A549 (cell line): ENCODE results near the gene CHID1. TPM values are rescaled to one million over a fixed set of nuclear protein-coding genes. Genes with fewer than 3 reads are reported as not detected.
A peak's percentile ranks its signal among the peaks of the same experiment; 100 is the strongest.

Experiments
- ATAC-seq, 2 experiments: fragments of 200-7000 bp in 1 of 2; fragments of >200 bp in 1 of 2; cut with Nextera tagmentation in 1 of 2; cut with Tn5 transposase in 1 of 2; 3 replicates each; pipeline versions ENCODE4 v1.8.0 to v1.9.1; 2018 to 2020; ENCODE audit warnings: mild to moderate bottlenecking in 1 of 2, moderate library complexity in 1 of 2
- CTCF ChIA-PET: fragments of 300-600 bp; sonication (Branson Sonifier 250); formaldehyde crosslinking; extraction: SDS; loops from one replicate; lab custom pipeline; 2021; ENCODE audit warnings: antibody characterized with exemption, inconsistent platforms; lab: Yijun Ruan, JAX
- POLR2A ChIA-PET: fragments of 350-600 bp; formaldehyde crosslinking; extraction: SDS; loops from one replicate; lab custom pipeline; 2021; ENCODE audit warnings: antibody characterized with exemption, inconsistent platforms; lab: Yijun Ruan, JAX
- DNase-seq, 2 experiments: peaks; one replicate each; pipeline versions ENCODE4 v3.0.0 to v3.0.0-alpha.2; 2011 to 2016; ENCODE audit warnings: low read depth in 1 of 2, low spot score in 1 of 2
- FAIRE-seq: peaks from 2 replicates; lab custom pipeline; 2011; peaks lifted over from hg19 to GRCh38; lab: Jason Lieb, UNC
- H3K27ac ChIP-seq, 2 experiments: fragments of >200 bp; sonication (Bioruptor Twin); formaldehyde crosslinking; 3 replicates each; pipeline ENCODE4 v1.5.1; 2016 to 2017
- H3K4me1 ChIP-seq: fragments of >200 bp; sonication (Bioruptor Twin); formaldehyde crosslinking; 3 replicates; pipeline ENCODE4 v1.6.1; 2016
- H3K4me2 ChIP-seq: fragments of >200 bp; sonication (Bioruptor Twin); formaldehyde crosslinking; 3 replicates; pipeline ENCODE4 v1.6.1; 2016
- H3K4me3 ChIP-seq: fragments of >200 bp; sonication (Bioruptor Twin); formaldehyde crosslinking; 3 replicates; pipeline ENCODE4 v1.5.1; 2016
- H3K9me3 ChIP-seq: fragments of >200 bp; sonication (Bioruptor Twin); formaldehyde crosslinking; 3 replicates; pipeline ENCODE4 v1.6.1; 2016
- CBX2 ChIP-seq: fragments of 200-600 bp; sonication (generic); IDR thresholded peaks from 2 replicates; pipeline ENCODE4 v1.6.1; 2016; ENCODE audit warnings: low read depth, mild to moderate bottlenecking, borderline replicate concordance
- CBX8 ChIP-seq: fragments of 200-600 bp; sonication (generic); IDR thresholded peaks from 2 replicates; pipeline ENCODE4 v1.6.1; 2016
- CHD2 ChIP-seq: fragments of 150-350 bp; IDR thresholded peaks from 2 replicates; pipeline ENCODE4 v1.6.1; 2014; ENCODE audit warnings: low read length; ENCODE audit not compliant: partially characterized antibody
- CHD4 ChIP-seq: fragments of 200-600 bp; sonication (generic); IDR thresholded peaks from 2 replicates; pipeline ENCODE4 v1.6.1; 2016; ENCODE audit warnings: antibody characterized with exemption, mild to moderate bottlenecking, borderline replicate concordance
- EHF ChIP-seq: fragments of 250-450 bp; sonication (Bioruptor Pico); IDR thresholded peaks from 2 replicates; pipeline ENCODE4 v1.5.0; 2020; ENCODE audit warnings: mild to moderate bottlenecking
- EP300 ChIP-seq, 2 experiments: fragments of >200 bp; sonication (Bioruptor Twin); formaldehyde crosslinking; IDR thresholded peaks; 2 replicates in 1 of 2; 3 replicates in 1 of 2; pipeline ENCODE4 v1.6.1; 2016 to 2017
- FOSL2 ChIP-seq, 2 experiments: fragments of 450-650 bp in 1 of 2; fragments of >200 bp in 1 of 2; sonication (Bioruptor Twin) in 1 of 2; formaldehyde crosslinking; IDR thresholded peaks; 2 replicates each; pipeline versions ENCODE4 v1.5.0 to v1.6.1; 2016 to 2020; ENCODE audit warnings: mild to moderate bottlenecking in 1 of 2, moderate library complexity in 1 of 2
- GATA3 ChIP-seq: IDR thresholded peaks from 2 replicates; pipeline ENCODE4 v1.6.1; 2012; ENCODE audit warnings: borderline replicate concordance
- HOXA7 ChIP-seq: fragments of 250-450 bp; sonication (Bioruptor Pico); IDR thresholded peaks from 2 replicates; pipeline ENCODE4 v1.5.0; 2020; ENCODE audit warnings: mild to moderate bottlenecking, moderate library complexity
- HOXB13 ChIP-seq: fragments of 250-450 bp; sonication (Bioruptor Pico); IDR thresholded peaks from 2 replicates; pipeline ENCODE4 v1.5.0; 2020; ENCODE audit warnings: low read depth, mild to moderate bottlenecking, moderate library complexity
- HOXB5 ChIP-seq: fragments of 250-450 bp; sonication (Bioruptor Pico); IDR thresholded peaks from 2 replicates; pipeline ENCODE4 v1.5.0; 2020; ENCODE audit warnings: mild to moderate bottlenecking, moderate library complexity
- JUN ChIP-seq, 2 experiments: fragments of >200 bp; sonication (Bioruptor Twin); formaldehyde crosslinking; IDR thresholded peaks; 2 replicates in 1 of 2; 3 replicates in 1 of 2; pipeline ENCODE4 v1.6.1; 2016 to 2017
- KDM1A ChIP-seq: fragments of 200-600 bp; sonication (generic); IDR thresholded peaks from 2 replicates; pipeline ENCODE4 v1.6.1; 2016; ENCODE audit warnings: low read depth, mild to moderate bottlenecking
- POLR2A ChIP-seq: IDR thresholded peaks from 2 replicates; pipeline ENCODE4 v1.6.1; 2012; ENCODE audit warnings: mild to moderate bottlenecking, low read length
- POLR2AphosphoS2 ChIP-seq: conservative IDR thresholded peaks from 2 replicates; pipeline ENCODE4 v1.6.1; 2012; ENCODE audit warnings: low read length, improper control_type of control experiment, inconsistent platforms
- WGBS: methylation state at CpG from one replicate; pipeline ENCODE4 v1.1.6; 2017; ENCODE audit errors: missing lambda C conversion rate; 5-methylcytosine and 5-hydroxymethylcytosine counted together
- polyA plus RNA-seq, 4 experiments: library from polyadenylated mRNA; depleted of rRNA in 3 of 4; stranded (reverse); fragments of >200 nt; fragmentation: RNase III in 1 of 4; extraction: RNeasy Plus Mini Kit Qiagen cat#74134 plus additional on column Dnase treatment in 1 of 4; gene quantifications; 2 replicates in 3 of 4; 3 replicates in 1 of 4; pipeline ENCODE4 v1.2.3, GENCODE V29; 2011 to 2017
- TF ChIP-seq, protein P1 (sequence below): fragments of >200 bp; sonication (Bioruptor Twin); formaldehyde crosslinking; IDR thresholded peaks from 3 replicates; pipeline ENCODE4 v1.6.1; 2016
- TF ChIP-seq, protein P2 (sequence below): fragments of 200-600 bp; sonication (generic); IDR thresholded peaks from 2 replicates; pipeline ENCODE4 v1.6.1; 2016; ENCODE audit warnings: antibody characterized with exemption, mild to moderate bottlenecking, moderate library complexity

Gene CHID1
- polyA plus RNA-seq, 2 of the 4 experiments (the other 2 are of a cell fraction) = 53.8 to 70.6 TPM

DNA sequence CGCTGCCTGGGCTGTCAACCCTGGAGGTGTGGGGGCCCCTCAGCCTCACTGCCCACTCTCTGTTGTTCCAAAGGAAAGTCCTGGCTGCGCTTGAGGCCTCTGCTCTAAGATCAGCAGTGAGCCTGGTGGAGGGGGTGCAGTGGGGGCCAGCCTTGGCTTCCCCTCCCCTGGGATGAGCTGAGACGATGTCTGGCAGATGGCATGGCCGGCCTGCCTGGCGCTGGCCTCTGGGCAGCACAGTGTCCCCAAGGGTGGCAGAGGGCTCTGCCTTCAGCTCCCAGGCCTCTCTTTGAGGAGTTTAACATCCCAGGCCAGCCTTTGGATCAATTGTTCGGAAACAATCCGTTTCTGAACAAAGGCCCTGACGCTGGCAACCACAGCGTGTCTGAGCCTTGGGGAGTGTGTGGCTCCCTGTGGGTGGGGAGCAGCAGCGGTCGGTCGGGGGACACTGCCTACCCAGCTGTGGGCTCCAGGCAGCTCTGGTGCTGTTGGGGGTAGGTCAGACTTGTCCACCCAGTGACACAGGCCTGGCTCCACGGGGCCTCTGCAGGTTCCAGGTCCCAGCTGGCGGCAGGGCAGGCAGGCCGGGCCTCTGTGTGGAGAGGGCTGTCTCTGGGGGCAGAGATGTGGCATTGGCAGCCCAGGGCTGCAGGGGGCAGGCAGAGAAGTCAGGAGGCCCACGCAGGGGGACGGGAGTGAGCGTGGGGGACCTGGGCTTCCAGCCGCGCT is 55.8 kb downstream of the CHID1 start:
- peaks cover 43% of the 10 kb centered on the region for H3K4me1 ChIP-seq
- ChIA-PET POLR2A (no interaction called here), CTCF (interaction anchor here (1.1 to 9.0 kb wide), 6 partner anchors 8 to 196 kb away, joined by 3 to 37 read pairs (median 12); no protein-coding TSS in a partner anchor)
- no peaks in the 10 kb centered on the region for H3K9me3 ChIP-seq
- no peak for ATAC-seq
- 89% methylated on average over 19 of the region's 20 CpGs for whole genome bisulfite sequencing
- FAIRE-seq = no peak
- TF ChIP-seq CHD4 = no peak
- no peak for TF ChIP-seq FOSL2 (IDR thresholded peaks at IDR 0.05)
- TF ChIP-seq FOSL2 (CRISPR knock-in tag; IDR thresholded peaks at IDR 0.05) = no peak
- TF ChIP-seq, all 56 proteins: peak for 0
- Histone ChIP-seq H3K4me3 (no peak overlapping the region), H3K27ac (no peak overlapping the region), H3K4me2 (no peak overlapping the region)
- DNase-seq = no peak

DNA sequence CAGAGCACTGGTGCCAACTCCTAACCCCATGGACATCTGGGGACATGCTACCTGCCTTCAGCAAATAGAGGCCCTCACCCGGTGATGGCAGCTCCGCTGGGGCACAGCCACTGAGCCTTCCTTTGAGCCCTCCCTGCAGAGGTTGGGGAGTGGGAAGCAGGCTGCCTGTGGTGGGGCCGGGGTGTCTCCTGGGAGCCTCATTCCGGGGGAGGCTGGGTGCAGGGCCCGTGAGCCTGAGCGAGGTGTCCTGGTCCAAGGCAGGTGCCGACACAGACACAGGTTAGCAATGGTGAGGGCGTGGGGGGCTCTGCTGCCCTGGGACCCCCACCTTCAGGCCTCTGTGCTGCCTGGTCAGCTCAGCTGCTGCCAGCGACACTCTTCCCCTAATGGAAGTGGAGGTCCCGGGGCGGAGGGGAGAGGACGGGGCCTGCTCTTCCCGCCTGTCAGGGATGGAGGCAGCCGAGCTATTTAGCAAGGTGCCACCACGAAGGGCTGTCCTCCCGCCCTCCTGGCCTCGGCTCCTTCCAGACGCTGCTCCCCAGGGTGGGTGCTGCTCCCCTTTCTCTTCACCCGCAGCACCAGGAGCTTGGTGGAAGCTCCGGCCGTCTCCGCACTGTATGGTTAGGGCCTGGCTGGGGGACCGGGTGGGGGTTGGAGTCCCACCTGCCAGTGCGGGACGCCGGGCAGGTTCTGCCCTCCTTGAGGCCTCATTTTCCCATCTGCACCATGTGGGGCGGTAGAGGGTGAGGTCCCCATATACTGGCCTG is 56.7 kb downstream of the CHID1 start:
- H3K4me3 ChIP-seq = no peak overlapping the region
- 0 out of 6 replicates have a peak overlapping the region, but pooled peaks of 1 of the 2 experiments have one; percentile 18 for H3K27ac ChIP-seq
- 95% methylated on average over 22 of the region's 27 CpGs for WGBS
- TF ChIP-seq, protein P1, sequence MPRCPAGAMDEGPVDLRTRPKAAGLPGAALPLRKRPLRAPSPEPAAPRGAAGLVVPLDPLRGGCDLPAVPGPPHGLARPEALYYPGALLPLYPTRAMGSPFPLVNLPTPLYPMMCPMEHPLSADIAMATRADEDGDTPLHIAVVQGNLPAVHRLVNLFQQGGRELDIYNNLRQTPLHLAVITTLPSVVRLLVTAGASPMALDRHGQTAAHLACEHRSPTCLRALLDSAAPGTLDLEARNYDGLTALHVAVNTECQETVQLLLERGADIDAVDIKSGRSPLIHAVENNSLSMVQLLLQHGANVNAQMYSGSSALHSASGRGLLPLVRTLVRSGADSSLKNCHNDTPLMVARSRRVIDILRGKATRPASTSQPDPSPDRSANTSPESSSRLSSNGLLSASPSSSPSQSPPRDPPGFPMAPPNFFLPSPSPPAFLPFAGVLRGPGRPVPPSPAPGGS = no peak
- TF ChIP-seq, protein P2, sequence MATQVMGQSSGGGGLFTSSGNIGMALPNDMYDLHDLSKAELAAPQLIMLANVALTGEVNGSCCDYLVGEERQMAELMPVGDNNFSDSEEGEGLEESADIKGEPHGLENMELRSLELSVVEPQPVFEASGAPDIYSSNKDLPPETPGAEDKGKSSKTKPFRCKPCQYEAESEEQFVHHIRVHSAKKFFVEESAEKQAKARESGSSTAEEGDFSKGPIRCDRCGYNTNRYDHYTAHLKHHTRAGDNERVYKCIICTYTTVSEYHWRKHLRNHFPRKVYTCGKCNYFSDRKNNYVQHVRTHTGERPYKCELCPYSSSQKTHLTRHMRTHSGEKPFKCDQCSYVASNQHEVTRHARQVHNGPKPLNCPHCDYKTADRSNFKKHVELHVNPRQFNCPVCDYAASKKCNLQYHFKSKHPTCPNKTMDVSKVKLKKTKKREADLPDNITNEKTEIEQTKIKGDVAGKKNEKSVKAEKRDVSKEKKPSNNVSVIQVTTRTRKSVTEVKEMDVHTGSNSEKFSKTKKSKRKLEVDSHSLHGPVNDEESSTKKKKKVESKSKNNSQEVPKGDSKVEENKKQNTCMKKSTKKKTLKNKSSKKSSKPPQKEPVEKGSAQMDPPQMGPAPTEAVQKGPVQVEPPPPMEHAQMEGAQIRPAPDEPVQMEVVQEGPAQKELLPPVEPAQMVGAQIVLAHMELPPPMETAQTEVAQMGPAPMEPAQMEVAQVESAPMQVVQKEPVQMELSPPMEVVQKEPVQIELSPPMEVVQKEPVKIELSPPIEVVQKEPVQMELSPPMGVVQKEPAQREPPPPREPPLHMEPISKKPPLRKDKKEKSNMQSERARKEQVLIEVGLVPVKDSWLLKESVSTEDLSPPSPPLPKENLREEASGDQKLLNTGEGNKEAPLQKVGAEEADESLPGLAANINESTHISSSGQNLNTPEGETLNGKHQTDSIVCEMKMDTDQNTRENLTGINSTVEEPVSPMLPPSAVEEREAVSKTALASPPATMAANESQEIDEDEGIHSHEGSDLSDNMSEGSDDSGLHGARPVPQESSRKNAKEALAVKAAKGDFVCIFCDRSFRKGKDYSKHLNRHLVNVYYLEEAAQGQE = no peak
- TF ChIP-seq CHD2 (no peak), EHF (CRISPR knock-in tag) (no peak), POLR2AphosphoS2 (no peak), HOXA7 (CRISPR knock-in tag) (no peak), CBX2 (no peak), JUN (IDR thresholded peaks at IDR 0.05) (no peak), KDM1A (no peak), GATA3 (no peak), HOXB13 (CRISPR knock-in tag) (no peak), EP300 (IDR thresholded peaks at IDR 0.05) (no peak), HOXB5 (CRISPR knock-in tag) (no peak), CBX8 (no peak), POLR2A (no peak)
- TF ChIP-seq, all 56 proteins: peak for 0
- POLR2A ChIA-PET = no interaction called here
- CTCF ChIA-PET = interaction anchor here (1.1 to 9.0 kb wide), 6 partner anchors 7 to 197 kb away, joined by 3 to 37 read pairs (median 12); no protein-coding TSS in a partner anchor
- Histone ChIP-seq H3K9me3 (no peaks in the 10 kb centered on the region), H3K4me1 (peaks cover 37% of the 10 kb centered on the region), H3K4me2 (no peak overlapping the region)
- FAIRE-seq = no peak
- ATAC-seq = no peak
- DNase-seq = no peak
